HG02970 (cell line): ENCODE data around the gene SLC12A1.

Experiments used
- ATAC-seq: cut with Tn5 transposase; IDR thresholded peaks from one replicate; pipeline ENCODE4 v1.9.1; 2021; ENCODE audit warnings: mild to moderate bottlenecking, moderate library complexity, moderate number of reproducible peaks; ENCODE audit not compliant: unreplicated experiment, low FRiP score

SLC12A1 gene

DNA sequence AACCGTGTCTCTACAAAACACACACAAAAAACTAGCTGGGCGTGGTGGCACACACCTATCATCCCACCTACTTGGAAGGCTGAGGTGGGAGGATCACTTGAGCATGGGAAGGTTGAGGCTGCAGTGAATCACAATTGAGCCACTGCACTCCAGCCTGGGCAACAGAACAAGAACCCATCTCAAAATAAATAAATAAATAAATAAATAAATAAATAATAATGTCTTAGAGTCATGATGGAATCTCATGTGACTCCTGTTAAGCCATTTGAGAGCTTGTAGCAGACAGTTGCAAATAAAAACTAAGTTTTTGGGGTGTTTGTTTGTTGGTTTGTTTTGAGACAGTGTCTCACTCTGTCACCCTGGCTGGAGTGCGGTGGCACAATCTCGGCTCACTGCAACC is 33.2 kb downstream of the SLC12A1 start:
- ATAC-seq = no peak

- ATAC-seq = no peak
Measured at GRCh38 chr15:48242015-48242414, 35.9 kb downstream of the SLC12A1 start.

DNA sequence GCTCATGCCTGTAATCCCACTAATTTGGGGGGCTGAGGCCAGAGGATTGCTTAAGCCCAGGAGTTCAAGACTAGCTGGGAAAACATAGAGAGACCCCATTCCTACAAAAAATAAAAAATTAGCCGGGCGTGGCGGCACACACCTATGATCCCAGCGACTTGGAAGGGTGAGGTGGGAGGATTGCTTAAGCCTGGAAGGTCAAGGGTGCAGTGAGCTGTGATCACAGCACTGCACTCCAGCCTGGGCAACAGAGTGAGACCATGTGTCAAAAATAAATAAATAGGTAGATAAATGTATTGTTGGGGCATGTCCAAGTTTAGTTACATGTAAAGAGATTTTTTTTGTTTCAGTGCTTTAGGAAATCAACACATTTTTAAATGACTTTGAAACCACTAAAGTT is 36.4 kb downstream of the SLC12A1 start:
- no peak for ATAC-seq

- ATAC-seq = no peak
Measured at GRCh38 chr15:48244921-48245320, 38.8 kb downstream of the SLC12A1 start.

DNA sequence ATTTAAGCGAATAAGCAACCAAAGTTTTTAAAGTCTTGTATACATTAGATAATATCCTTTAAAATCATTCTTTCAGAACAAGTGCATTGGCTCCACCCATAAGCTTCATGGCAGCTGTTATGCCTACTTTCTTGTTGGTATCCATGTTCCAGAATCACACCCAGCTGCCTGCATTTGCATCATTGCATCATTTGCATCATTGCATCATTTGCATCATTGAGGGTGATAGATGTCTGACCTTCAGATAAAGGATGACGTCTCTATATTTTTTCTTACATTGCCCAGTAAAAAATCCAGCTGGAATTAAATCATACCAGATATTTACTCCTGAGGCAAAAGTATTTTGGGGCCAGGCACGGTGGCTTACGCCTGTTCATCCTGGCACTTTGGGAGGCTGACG is 42.3 kb downstream of the SLC12A1 start:
- no peak for ATAC-seq

GRCh38 chr15:48250640-48251076 is 44.6 kb downstream of the SLC12A1 start:
- ATAC-seq = no peak

GRCh38 chr15:48253172-48253571 is 47.1 kb downstream of the SLC12A1 start:
- ATAC-seq = no peak

DNA sequence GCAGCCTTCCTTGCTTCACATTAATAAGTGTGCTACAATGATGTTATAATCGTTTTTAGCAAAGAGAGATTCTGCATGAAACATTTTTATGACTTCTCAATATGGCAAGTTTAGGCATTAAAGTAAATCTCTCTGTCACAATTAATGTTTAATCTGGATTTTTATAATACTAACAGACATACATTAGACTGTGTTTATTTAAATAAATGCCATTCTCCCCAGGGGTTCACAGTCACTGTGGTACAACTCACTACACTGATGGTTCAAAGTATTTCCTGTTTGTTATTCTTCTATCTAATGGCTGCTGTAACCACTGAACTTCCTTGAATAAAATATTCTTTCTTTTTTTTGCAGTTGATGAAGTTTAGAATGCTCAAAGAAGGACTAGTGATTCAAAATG is 59.0 kb downstream of the SLC12A1 start:
- ATAC-seq = no peak

DNA sequence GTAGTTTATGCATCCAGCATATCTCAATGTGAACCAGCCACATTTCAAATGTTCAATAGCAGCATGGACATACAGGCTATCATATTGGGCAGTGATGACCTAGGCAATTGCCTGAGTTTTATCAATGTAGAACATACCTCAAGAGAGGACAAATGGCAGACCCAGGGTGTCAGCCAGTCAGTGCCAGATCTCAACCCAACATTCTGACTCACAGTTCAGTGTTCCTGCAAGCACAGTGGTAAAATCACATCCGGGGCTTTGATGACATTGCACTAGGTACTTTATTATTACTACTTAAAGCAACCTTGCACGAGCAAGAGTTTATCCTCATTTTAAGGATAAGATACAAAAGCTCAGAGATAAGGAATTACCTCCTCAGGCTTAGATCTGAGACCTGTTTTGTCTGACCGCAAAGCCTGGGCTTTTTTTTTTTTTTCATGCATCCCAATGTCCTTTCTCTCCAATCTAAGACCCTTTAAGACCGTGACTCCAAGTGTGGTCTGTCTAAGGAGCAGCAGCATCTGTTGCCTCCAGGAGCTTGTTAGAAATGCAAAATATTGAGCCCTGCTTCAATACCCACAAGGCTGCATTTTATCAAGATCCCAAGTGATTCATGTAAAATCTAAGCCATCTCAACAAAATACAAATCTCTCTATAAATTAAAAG is 60.1 kb downstream of the SLC12A1 start:
- ATAC-seq = no peak

DNA sequence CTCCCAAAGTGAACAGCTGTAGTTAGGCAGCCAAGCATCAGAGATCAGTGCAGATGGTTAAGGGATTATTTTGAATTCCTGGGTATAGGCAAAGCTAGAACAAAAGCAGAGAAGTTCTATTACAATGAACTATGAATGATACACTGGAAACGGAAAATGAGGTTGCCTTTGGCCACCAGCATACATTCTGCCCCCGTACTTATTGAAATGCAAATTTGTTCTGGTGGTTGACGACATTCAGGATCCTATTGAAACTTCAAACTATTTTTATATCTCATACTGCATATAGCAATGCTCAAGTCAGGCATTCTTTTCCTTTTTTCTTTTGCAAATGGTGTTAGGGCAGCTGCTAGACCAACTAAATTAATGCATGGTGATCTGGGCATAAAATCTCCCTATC is 61.7 kb downstream of the SLC12A1 start:
- no peak for ATAC-seq

GRCh38 chr15:48273049-48273448 is 66.9 kb downstream of the SLC12A1 start:
- no peak for ATAC-seq

- ATAC-seq = no peak
Measured at GRCh38 chr15:48278666-48279065, 72.6 kb downstream of the SLC12A1 start.

DNA sequence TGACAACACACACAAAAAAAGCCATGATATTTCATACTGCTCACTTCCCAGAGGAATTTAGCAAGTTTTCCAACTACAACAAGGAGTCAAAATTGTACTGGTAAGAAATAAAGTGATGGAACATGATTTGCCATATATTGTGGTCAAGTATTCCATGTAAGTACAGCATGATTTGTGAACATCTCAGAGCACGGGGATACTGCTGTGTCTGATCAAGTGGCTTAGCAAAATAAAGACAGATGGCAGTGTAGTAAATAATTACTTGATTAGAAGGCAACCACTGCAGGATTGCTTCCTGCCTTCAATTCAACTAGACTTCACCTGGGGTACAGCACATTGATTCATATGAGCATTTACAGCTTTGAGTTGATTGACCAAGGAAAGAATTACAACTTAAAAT is 73.5 kb downstream of the SLC12A1 start:
- no peak for ATAC-seq

- ATAC-seq = no peak
Measured at GRCh38 chr15:48281674-48282073, 75.6 kb downstream of the SLC12A1 start.

DNA sequence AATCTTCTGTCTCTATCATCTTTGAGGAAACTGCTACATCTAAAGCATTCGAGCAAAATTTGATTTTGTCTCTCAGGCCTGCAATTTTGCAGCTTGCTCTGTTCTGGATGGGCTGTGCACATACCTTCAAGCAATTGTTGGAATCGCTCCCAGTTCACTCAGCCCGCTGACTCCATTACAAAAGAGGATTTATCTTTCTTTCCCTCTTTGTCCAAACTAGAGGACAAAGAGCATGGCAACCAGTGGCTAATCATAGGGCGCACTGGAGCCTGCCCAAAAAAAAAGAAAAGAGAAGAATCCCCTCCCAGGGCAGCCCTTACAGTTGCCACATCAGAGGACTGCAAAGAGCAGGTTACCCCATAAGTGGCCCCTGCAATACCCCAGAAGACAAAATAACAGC is 76.1 kb downstream of the SLC12A1 start:
- no peak for ATAC-seq

DNA sequence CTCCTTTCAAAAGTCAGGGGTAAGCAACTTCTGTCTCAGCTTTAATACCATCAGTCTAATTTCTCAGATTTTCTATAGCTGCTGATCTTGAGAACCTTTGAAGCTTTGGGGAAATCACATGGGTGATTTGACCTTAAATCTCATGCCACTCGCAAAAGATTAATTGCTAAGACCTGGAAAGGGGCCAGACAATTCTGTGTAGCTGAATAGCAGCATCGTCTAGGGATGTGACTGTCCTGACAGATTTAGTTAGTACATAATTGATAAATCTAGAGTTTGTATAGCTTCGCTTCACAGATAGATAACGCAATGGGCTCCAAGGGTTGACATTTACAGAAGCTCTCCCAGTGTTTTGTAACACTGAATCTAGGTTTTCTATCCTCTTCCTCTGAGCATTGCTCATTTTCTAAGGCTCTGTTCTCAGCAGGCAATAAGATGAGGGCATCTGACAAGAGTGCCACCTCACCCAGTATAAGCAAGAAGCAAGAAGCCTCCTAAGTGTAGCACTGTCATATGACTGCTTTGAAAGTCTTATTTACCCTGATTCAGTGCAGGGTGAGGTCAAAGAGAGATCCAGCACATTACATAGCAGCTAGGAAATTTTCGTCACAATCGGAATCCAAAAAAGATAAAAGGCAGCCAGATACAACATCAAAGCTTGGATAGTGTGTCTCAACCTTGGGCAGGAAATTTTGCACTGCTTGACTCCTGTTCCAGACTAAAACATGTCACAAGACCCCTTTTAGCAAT is 77.5 kb downstream of the SLC12A1 start:
- no peak for ATAC-seq

GRCh38 chr15:48285329-48286214 is 79.5 kb downstream of the SLC12A1 start:
- ATAC-seq = no peak

- ATAC-seq = no peak
Measured at GRCh38 chr15:48289628-48290027, 83.5 kb downstream of the SLC12A1 start.

- no peak for ATAC-seq
Measured at GRCh38 chr15:48292458-48292857, 86.4 kb downstream of the SLC12A1 start.

DNA sequence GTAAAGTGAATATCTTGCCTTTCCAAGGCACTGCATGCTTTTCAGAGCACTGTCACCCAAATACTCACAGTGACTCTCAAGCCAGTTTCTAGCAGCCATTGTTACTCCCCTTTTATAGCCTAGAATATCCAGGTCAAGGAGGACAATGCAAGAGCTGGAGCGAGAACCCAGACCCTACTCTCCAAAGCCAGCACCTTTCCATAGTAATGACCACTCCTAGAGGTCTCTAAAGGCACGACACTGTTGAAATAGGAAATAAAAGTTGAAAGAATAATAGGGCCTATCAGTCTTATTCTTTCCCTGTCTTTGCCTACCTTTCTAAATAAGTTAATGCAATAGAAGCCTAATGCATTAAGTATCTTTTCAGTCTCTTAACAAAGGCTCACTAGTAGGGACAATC is 91.6 kb downstream of the SLC12A1 start:
- no peak for ATAC-seq

DNA sequence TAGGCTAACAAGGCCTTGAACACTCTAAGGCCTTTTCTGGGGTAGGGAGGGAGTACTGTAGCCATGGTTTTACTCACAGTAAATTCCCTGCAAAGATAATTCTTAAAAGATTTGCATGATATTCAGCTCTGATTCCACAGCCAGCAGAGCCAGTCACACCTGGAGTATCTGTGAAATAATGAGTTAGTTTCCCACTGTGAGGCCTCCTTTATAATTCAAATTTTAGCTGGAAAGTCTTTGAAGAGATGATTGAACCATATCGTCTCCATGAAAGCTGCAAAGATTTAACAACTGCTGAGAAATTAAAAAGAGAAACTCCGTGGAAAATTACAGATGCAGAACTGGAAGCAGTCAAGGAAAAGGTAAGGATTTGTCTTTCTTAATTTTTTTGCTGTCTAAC is 92.8 kb downstream of the SLC12A1 start:
- no peak for ATAC-seq
